ENCODE data around the gene SLC25A48.

SLC25A48 gene

GRCh38 chr5:135937245-135937911 lies 102.9 kb downstream of the SLC25A48 start:
- Histone ChIP-seq H3K4me1 (no peaks in the 10 kb centered on the region), H3K36me3 (no peaks in the 10 kb centered on the region), H3K4me3 (ENCODE audit: low read depth, low read length) (no peak overlapping the region), H3K27me3 (peaks cover 75% of the 10 kb centered on the region), H3K9me3 (no peaks in the 10 kb centered on the region)
- no peak for TF ChIP-seq CTCF (IDR thresholded peaks at IDR 0.05; ENCODE audit: low read depth, low read length)
- no peak for DNase-seq

Data from BE2C (cell line).